Measurements from ENCODE around the gene SEC14L3. TPM values are rescaled to one million over a fixed set of nuclear protein-coding genes. Genes with fewer than 3 reads are reported as not detected.

SEC14L3 gene
- total and polyA plus RNA-seq, 2 of the 13 experiments (the other 11 are each of a cell fraction or from before 2014, with no cell fraction given): not detected

GRCh38 chr22:30423301-30423958 is 48.4 kb downstream of the SEC14L3 start (continued):
- TF ChIP-seq, protein P1, sequence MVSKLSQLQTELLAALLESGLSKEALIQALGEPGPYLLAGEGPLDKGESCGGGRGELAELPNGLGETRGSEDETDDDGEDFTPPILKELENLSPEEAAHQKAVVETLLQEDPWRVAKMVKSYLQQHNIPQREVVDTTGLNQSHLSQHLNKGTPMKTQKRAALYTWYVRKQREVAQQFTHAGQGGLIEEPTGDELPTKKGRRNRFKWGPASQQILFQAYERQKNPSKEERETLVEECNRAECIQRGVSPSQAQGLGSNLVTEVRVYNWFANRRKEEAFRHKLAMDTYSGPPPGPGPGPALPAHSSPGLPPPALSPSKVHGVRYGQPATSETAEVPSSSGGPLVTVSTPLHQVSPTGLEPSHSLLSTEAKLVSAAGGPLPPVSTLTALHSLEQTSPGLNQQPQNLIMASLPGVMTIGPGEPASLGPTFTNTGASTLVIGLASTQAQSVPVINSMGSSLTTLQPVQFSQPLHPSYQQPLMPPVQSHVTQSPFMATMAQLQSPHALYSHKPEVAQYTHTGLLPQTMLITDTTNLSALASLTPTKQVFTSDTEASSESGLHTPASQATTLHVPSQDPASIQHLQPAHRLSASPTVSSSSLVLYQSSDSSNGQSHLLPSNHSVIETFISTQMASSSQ (IDR thresholded peaks at IDR 0.05; ENCODE audit: low read depth): no peak
- TF ChIP-seq, protein P1 (CRISPR knock-in tag; IDR thresholded peaks at IDR 0.05; ENCODE audit: borderline replicate concordance): peak; percentile 46; the same call in 1 of the 2 replicates
- TF ChIP-seq, protein P2, sequence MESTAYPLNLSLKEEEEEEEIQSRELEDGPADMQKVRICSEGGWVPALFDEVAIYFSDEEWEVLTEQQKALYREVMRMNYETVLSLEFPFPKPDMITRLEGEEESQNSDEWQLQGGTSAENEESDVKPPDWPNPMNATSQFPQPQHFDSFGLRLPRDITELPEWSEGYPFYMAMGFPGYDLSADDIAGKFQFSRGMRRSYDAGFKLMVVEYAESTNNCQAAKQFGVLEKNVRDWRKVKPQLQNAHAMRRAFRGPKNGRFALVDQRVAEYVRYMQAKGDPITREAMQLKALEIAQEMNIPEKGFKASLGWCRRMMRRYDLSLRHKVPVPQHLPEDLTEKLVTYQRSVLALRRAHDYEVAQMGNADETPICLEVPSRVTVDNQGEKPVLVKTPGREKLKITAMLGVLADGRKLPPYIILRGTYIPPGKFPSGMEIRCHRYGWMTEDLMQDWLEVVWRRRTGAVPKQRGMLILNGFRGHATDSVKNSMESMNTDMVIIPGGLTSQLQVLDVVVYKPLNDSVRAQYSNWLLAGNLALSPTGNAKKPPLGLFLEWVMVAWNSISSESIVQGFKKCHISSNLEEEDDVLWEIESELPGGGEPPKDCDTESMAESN (CRISPR knock-in tag; conservative IDR thresholded peaks at IDR 0.05): peak; percentile 75; the same call in 1 of the 2 replicates
- TF ChIP-seq ZNF563 (CRISPR knock-in tag; IDR thresholded peaks at IDR 0.05): peak; percentile 58
- no peak for TF ChIP-seq GABPA (IDR thresholded peaks at IDR 0.05; ENCODE audit: low read depth, low read length)
- peak; percentile 70 for TF ChIP-seq GABPA (CRISPR knock-in tag; IDR thresholded peaks at IDR 0.05; ENCODE audit: low read depth)
- TF ChIP-seq HDAC6 (IDR thresholded peaks at IDR 0.05; ENCODE audit: low read depth, low read length): no peak
- TF ChIP-seq GATAD2A (CRISPR knock-in tag; IDR thresholded peaks at IDR 0.05): 0 out of 2 replicates have a peak, but pooled peaks have one; percentile 6
- no peak for TF ChIP-seq DDIT3 (CRISPR knock-in tag; IDR thresholded peaks at IDR 0.05)
- TF ChIP-seq LCORL (IDR thresholded peaks at IDR 0.05): no peak
- TF ChIP-seq LCORL (CRISPR knock-in tag; IDR thresholded peaks at IDR 0.05): no peak; the same call in none of the 2 replicates
- TF ChIP-seq ZNF841 (CRISPR knock-in tag; IDR thresholded peaks at IDR 0.05; ENCODE audit: borderline replicate concordance): no peak
- TF ChIP-seq ZNF746 (CRISPR knock-in tag; IDR thresholded peaks at IDR 0.05): no peak; the same call in 1 of the 2 replicates
- peak; percentile 48; the same call in 1 of the 2 replicates for TF ChIP-seq ZNF329 (CRISPR knock-in tag; IDR thresholded peaks at IDR 0.05; ENCODE audit: low read depth)
- TF ChIP-seq ZNF138 (CRISPR knock-in tag; IDR thresholded peaks at IDR 0.05; ENCODE audit: low read depth): 0 out of 2 replicates have a peak, but pooled peaks have one; percentile 15
- peak; percentile 75; the same call in 1 of the 2 replicates for TF ChIP-seq ZBTB20 (CRISPR knock-in tag; IDR thresholded peaks at IDR 0.05; ENCODE audit: borderline replicate concordance, low read depth)
- no peak for TF ChIP-seq HOXA7 (CRISPR knock-in tag; IDR thresholded peaks at IDR 0.05)
- TF ChIP-seq ZBTB4 (CRISPR knock-in tag; IDR thresholded peaks at IDR 0.05; ENCODE audit: borderline replicate concordance): 0 out of 2 replicates have a peak, but pooled peaks have one; percentile 12
- peak; percentile 28; the same call in 1 of the 2 replicates for TF ChIP-seq GATA4 (IDR thresholded peaks at IDR 0.05; ENCODE audit: borderline replicate concordance, low read depth)
- TF ChIP-seq ZNF792 (CRISPR knock-in tag; IDR thresholded peaks at IDR 0.05): no peak
- no peak for TF ChIP-seq FIP1L1 (IDR thresholded peaks at IDR 0.05; ENCODE audit: borderline replicate concordance, insufficient read depth, low read depth, low read length)

Measured in HepG2 (cell line).